Astrocyte of the hippocampus (primary cell): ENCODE results near the gene CACHD1.

Experiments used
- DNase-seq: peaks from one replicate; pipeline ENCODE4 v3.0.0; 2011; ENCODE audit warnings: low read depth, low spot score

Gene CACHD1

GRCh38 chr1:64472805-64473204, 2.9 kb downstream of the CACHD1 start:
- DNase-seq: no peak

- no peak for DNase-seq
Observed at GRCh38 chr1:64473367-64473766, 3.4 kb downstream of the CACHD1 start.

GRCh38 chr1:64474133-64474532, 4.2 kb downstream of the CACHD1 start:
- no peak for DNase-seq

- DNase-seq: peak; percentile 57
Observed at GRCh38 chr1:64474665-64475439, 4.9 kb downstream of the CACHD1 start.

- DNase-seq: peak; percentile 73
Observed at GRCh38 chr1:64476251-64476952, 6.5 kb downstream of the CACHD1 start.

GRCh38 chr1:64478594-64479470, 8.9 kb downstream of the CACHD1 start:
- no peak for DNase-seq

GRCh38 chr1:64479874-64480273, 9.9 kb downstream of the CACHD1 start:
- no peak for DNase-seq

- DNase-seq: no peak
Observed at GRCh38 chr1:64480999-64481772, 11.3 kb downstream of the CACHD1 start.

- DNase-seq: no peak
Observed at GRCh38 chr1:64482128-64482527, 12.2 kb downstream of the CACHD1 start.

- peak; percentile 41 for DNase-seq
Observed at GRCh38 chr1:64482720-64483119, 12.8 kb downstream of the CACHD1 start.

GRCh38 chr1:64483731-64484414, 13.9 kb downstream of the CACHD1 start:
- no peak for DNase-seq

- DNase-seq: peak; percentile 79
Observed at GRCh38 chr1:64484651-64485050, 14.7 kb downstream of the CACHD1 start.

- no peak for DNase-seq
Observed at GRCh38 chr1:64486193-64486592, 16.3 kb downstream of the CACHD1 start.

- DNase-seq: no peak
Observed at GRCh38 chr1:64487061-64487460, 17.1 kb downstream of the CACHD1 start.

- DNase-seq: no peak
Observed at GRCh38 chr1:64488862-64489261, 18.9 kb downstream of the CACHD1 start.

- no peak for DNase-seq
Observed at GRCh38 chr1:64489707-64490106, 19.8 kb downstream of the CACHD1 start.

GRCh38 chr1:64490213-64490818, 20.4 kb downstream of the CACHD1 start:
- no peak for DNase-seq

GRCh38 chr1:64492424-64492823, 22.5 kb downstream of the CACHD1 start:
- DNase-seq: no peak

GRCh38 chr1:64493831-64494230, 23.9 kb downstream of the CACHD1 start:
- DNase-seq: no peak

- no peak for DNase-seq
Observed at GRCh38 chr1:64494659-64495058, 24.7 kb downstream of the CACHD1 start.
